Vagina (tissue), 2 donors: ENCODE measurements around the gene SEC24C.
"Not testable (repeated sequence)": the region's sequence is repeated elsewhere in the genome, so short reads cannot be mapped to it uniquely, and the experiment has no call there.

Experiments used
- CTCF ChIP-seq, 3 experiments: fragments of 450-650 bp in 2 of 3; fragments of 200-600 bp in 1 of 3; sonication (generic) in 1 of 3; IDR thresholded peaks; one replicate each; pipeline ENCODE4 v1.5.1; 2017 to 2019; ENCODE audit warnings: antibody characterized with exemption in 3 of 3, mild to moderate bottlenecking in 2 of 3, moderate library complexity in 2 of 3
- POLR2A ChIP-seq, 2 donors: fragments of 450-650 bp; IDR thresholded peaks; one replicate each; pipeline ENCODE4 v1.6.1; 2017; ENCODE audit warnings: antibody characterized with exemption in 2 of 2, mild to moderate bottlenecking in 2 of 2, moderate library complexity in 2 of 2
- POLR2AphosphoS5 ChIP-seq, 2 donors: sonication (generic); formaldehyde crosslinking; IDR thresholded peaks; one replicate each; pipeline ENCODE4 v1.9.0; 2017; ENCODE audit warnings: antibody characterized with exemption in 2 of 2, mild to moderate bottlenecking in 2 of 2, low read depth in 1 of 2; ENCODE audit not compliant: insufficient read depth in 1 of 2

GRCh38 chr10:73706488-73706887 is 37.7 kb upstream of the SEC24C start:
- not testable (repeated sequence) for TF ChIP-seq POLR2A (IDR thresholded peaks at IDR 0.05); CTCF (IDR thresholded peaks at IDR 0.05); POLR2AphosphoS5 (IDR thresholded peaks at IDR 0.05; ENCODE audit: insufficient read depth in 1 of 2, low read depth in 1 of 2)
